ENCODE measurements around the gene CCL28. TPM values are rescaled to one million over a fixed set of nuclear protein-coding genes. Genes with fewer than 3 reads are reported as not detected.

CCL28 gene
- total and polyA plus RNA-seq, 9 of the 15 experiments (the other 6 are each of a cell fraction or from before 2014, with no cell fraction given): not detected

DNA sequence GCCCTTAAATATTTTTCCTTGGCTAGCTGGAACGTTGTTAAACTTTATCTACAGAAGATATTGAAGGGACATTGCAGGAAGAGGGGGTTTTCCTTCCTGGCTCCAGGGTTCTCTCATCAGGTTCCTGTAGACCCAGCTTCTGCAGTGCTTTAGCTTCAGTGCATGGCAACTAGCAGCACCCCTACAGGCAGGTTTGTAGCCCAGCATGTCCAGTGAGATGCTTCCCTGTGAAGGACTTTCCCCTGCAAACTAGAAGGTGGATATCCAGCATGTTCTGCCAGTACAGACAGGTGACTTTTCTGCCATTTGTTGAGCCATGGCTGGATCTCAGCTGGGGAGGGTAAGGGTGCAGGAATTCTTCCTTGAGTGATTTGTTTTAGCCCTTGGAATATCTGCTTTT lies 10.4 kb downstream of the CCL28 start:
- Histone ChIP-seq H3K4me3 (no peak overlapping the region), H3K9me1 (ENCODE audit: control insufficient read depth, insufficient read depth, low read length) (no peaks in the 10 kb centered on the region), H3K4me1 (replicated peaks in 1 of 2; ENCODE audit: control insufficient read depth in 2 of 2, insufficient read depth in 2 of 2, low read length in 2 of 2) (peaks cover 3 to 4% of the 10 kb centered on the region in 2 experiments), H3K9me3 (replicated peaks; ENCODE audit: control insufficient read depth, insufficient read depth, low read depth, low read length) (no peaks in the 10 kb centered on the region; the same call in 1 of the 2 replicates), H3K27ac (ENCODE audit: extremely low read depth, low read depth, low read length) (no peak overlapping the region), H3K9ac (ENCODE audit: insufficient read depth in 1 of 2, low read depth in 2 of 2, low read length in 2 of 2) (0 out of 4 replicates have a peak overlapping the region, but pooled peaks of 1 of the 2 experiments have one; percentile 36), H3K36me3 (ENCODE audit: control insufficient read depth, insufficient read depth, low read length) (no peaks in the 10 kb centered on the region), H2AFZ (ENCODE audit: low read depth, low read length) (peak overlapping the region; percentile 99), H4K20me1 (replicated peaks; ENCODE audit: control insufficient read depth, insufficient read depth, low read length) (no peaks in the 10 kb centered on the region), H3K27me3 (ENCODE audit: control insufficient read depth in 2 of 2, insufficient read depth in 2 of 2, low read length in 2 of 2) (no peaks in the 10 kb centered on the region), H3K4me2 (ENCODE audit: insufficient read depth, low read length) (peak overlapping the region; percentile 48), H3K79me2 (ENCODE audit: control insufficient read depth, insufficient read depth, low read length) (no peaks in the 10 kb centered on the region)
- ChIA-PET CTCF (ENCODE audit: low intra/inter-chr PET ratio) (interaction anchor here (0.6 kb wide), 1 partner anchor 339 kb away, joined by 5 read pairs; no protein-coding TSS in a partner anchor), POLR2A (interaction anchor here (0.6 to 2.1 kb wide), 5 partner anchors 10 to 110 kb away, joined by 3 to 13 read pairs (median 3); partner anchors contain the start of genes CCL28 and TMEM267)
- ATAC-seq (peak; percentile 99), FAIRE-seq (peak; percentile 82), DNase-seq (ENCODE audit: extremely low read depth in 1 of 4, low spot score in 3 of 4) (peak; percentile 31 to 69 (median 53))
- no TSS peak for BruUV-seq (replicated peaks)
- intact Hi-C loops (cut with micrococcal nuclease): no loop called here
- 0% methylated on average over 1 of the region's 1 CpG for WGBS (ENCODE audit: insufficient coverage, low coverage, missing lambda C conversion rate)
- in situ Hi-C loops (cut with MboI): no loop called here
- TF ChIP-seq TFAM (CRISPR knock-in tag; conservative IDR thresholded peaks at IDR 0.05) (no peak), SMARCA5 (IDR thresholded peaks at IDR 0.05) (no peak), EP400 (IDR thresholded peaks at IDR 0.05) (0 out of 2 replicates have a peak, but pooled peaks have one; percentile 6), NR1H2 (CRISPR knock-in tag; IDR thresholded peaks at IDR 0.05) (no peak), ZNF707 (CRISPR knock-in tag; conservative IDR thresholded peaks at IDR 0.05) (no peak), ZNF347 (CRISPR knock-in tag; IDR thresholded peaks at IDR 0.05; ENCODE audit: low read depth) (no peak), CTCF (IDR thresholded peaks at IDR 0.05 in 2 of 3, conservative IDR thresholded peaks at IDR 0.05 in 1 of 3; ENCODE audit: insufficient read depth in 2 of 3, low read depth in 1 of 3, low read length in 3 of 3) (peak; percentile 46 to 56 (median 53)), ZNF212 (CRISPR knock-in tag; IDR thresholded peaks at IDR 0.05) (no peak)
- TF ChIP-seq, protein P1, sequence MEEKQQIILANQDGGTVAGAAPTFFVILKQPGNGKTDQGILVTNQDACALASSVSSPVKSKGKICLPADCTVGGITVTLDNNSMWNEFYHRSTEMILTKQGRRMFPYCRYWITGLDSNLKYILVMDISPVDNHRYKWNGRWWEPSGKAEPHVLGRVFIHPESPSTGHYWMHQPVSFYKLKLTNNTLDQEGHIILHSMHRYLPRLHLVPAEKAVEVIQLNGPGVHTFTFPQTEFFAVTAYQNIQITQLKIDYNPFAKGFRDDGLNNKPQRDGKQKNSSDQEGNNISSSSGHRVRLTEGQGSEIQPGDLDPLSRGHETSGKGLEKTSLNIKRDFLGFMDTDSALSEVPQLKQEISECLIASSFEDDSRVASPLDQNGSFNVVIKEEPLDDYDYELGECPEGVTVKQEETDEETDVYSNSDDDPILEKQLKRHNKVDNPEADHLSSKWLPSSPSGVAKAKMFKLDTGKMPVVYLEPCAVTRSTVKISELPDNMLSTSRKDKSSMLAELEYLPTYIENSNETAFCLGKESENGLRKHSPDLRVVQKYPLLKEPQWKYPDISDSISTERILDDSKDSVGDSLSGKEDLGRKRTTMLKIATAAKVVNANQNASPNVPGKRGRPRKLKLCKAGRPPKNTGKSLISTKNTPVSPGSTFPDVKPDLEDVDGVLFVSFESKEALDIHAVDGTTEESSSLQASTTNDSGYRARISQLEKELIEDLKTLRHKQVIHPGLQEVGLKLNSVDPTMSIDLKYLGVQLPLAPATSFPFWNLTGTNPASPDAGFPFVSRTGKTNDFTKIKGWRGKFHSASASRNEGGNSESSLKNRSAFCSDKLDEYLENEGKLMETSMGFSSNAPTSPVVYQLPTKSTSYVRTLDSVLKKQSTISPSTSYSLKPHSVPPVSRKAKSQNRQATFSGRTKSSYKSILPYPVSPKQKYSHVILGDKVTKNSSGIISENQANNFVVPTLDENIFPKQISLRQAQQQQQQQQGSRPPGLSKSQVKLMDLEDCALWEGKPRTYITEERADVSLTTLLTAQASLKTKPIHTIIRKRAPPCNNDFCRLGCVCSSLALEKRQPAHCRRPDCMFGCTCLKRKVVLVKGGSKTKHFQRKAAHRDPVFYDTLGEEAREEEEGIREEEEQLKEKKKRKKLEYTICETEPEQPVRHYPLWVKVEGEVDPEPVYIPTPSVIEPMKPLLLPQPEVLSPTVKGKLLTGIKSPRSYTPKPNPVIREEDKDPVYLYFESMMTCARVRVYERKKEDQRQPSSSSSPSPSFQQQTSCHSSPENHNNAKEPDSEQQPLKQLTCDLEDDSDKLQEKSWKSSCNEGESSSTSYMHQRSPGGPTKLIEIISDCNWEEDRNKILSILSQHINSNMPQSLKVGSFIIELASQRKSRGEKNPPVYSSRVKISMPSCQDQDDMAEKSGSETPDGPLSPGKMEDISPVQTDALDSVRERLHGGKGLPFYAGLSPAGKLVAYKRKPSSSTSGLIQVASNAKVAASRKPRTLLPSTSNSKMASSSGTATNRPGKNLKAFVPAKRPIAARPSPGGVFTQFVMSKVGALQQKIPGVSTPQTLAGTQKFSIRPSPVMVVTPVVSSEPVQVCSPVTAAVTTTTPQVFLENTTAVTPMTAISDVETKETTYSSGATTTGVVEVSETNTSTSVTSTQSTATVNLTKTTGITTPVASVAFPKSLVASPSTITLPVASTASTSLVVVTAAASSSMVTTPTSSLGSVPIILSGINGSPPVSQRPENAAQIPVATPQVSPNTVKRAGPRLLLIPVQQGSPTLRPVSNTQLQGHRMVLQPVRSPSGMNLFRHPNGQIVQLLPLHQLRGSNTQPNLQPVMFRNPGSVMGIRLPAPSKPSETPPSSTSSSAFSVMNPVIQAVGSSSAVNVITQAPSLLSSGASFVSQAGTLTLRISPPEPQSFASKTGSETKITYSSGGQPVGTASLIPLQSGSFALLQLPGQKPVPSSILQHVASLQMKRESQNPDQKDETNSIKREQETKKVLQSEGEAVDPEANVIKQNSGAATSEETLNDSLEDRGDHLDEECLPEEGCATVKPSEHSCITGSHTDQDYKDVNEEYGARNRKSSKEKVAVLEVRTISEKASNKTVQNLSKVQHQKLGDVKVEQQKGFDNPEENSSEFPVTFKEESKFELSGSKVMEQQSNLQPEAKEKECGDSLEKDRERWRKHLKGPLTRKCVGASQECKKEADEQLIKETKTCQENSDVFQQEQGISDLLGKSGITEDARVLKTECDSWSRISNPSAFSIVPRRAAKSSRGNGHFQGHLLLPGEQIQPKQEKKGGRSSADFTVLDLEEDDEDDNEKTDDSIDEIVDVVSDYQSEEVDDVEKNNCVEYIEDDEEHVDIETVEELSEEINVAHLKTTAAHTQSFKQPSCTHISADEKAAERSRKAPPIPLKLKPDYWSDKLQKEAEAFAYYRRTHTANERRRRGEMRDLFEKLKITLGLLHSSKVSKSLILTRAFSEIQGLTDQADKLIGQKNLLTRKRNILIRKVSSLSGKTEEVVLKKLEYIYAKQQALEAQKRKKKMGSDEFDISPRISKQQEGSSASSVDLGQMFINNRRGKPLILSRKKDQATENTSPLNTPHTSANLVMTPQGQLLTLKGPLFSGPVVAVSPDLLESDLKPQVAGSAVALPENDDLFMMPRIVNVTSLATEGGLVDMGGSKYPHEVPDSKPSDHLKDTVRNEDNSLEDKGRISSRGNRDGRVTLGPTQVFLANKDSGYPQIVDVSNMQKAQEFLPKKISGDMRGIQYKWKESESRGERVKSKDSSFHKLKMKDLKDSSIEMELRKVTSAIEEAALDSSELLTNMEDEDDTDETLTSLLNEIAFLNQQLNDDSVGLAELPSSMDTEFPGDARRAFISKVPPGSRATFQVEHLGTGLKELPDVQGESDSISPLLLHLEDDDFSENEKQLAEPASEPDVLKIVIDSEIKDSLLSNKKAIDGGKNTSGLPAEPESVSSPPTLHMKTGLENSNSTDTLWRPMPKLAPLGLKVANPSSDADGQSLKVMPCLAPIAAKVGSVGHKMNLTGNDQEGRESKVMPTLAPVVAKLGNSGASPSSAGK (IDR thresholded peaks at IDR 0.05): peak; percentile 32; the same call in 1 of the 2 replicates
